IMR-90 (cell line): ENCODE results near the gene RND1. TPM values are rescaled to one million over a fixed set of nuclear protein-coding genes. Genes with fewer than 3 reads are reported as not detected.

Source experiments
- ATAC-seq: fragments of 200-7000 bp; cut with Tn5 transposase; 2 replicates; pipeline ENCODE4 v1.9.1; 2020; ENCODE audit warnings: low read depth, mild to moderate bottlenecking, moderate library complexity
- BruUV-seq: library from RNA; stranded (reverse); fragments of 400-500 nt; replicated peaks from 2 replicates; lab custom pipeline; 2021; lab: Mats Ljungman, UMichigan
- CTCF ChIA-PET: fragments of 300-600 bp; formaldehyde crosslinking; extraction: SDS; loops from one replicate; lab custom pipeline; 2021; ENCODE audit warnings: antibody characterized with exemption; lab: Yijun Ruan, JAX
- POLR2A ChIA-PET: fragments of 300-600 bp; sonication (Branson Sonifier 250); formaldehyde crosslinking; loops from one replicate; lab custom pipeline; 2022; ENCODE audit warnings: antibody characterized with exemption; ENCODE audit not compliant: unreplicated experiment; lab: Charles Lee
- DNase-seq: peaks from one replicate; pipeline ENCODE4 v3.0.0; 2013
- H2AFZ ChIP-seq: replicated peaks from 2 replicates; pipeline ENCODE3; 2013; ENCODE audit warnings: low read length, mild to moderate bottlenecking; ENCODE audit not compliant: poor library complexity
- H2AK5ac ChIP-seq: 2 replicates; pipeline ENCODE4 v1.6.1; 2013; ENCODE audit warnings: low read depth, low read length, inconsistent platforms
- H2AK9ac ChIP-seq: replicated peaks from 2 replicates; pipeline ENCODE3; 2013; ENCODE audit warnings: mild to moderate bottlenecking, low read depth, low read length, moderate library complexity; ENCODE audit not compliant: poor library complexity
- H2BK120ac ChIP-seq: 2 replicates; pipeline ENCODE4 v1.6.1; 2013; ENCODE audit warnings: low read depth, low read length, inconsistent platforms
- H2BK15ac ChIP-seq: 3 replicates; pipeline ENCODE4 v1.6.1; 2013; ENCODE audit warnings: low read depth, low read length, inconsistent platforms
- H2BK20ac ChIP-seq: 2 replicates; pipeline ENCODE4 v1.6.1; 2013; ENCODE audit warnings: low read depth, mild to moderate bottlenecking, inconsistent platforms, low read length, moderate library complexity
- H2BK5ac ChIP-seq: 2 replicates; pipeline ENCODE4 v1.6.1; 2013; ENCODE audit warnings: mild to moderate bottlenecking, low read depth, low read length, inconsistent platforms; ENCODE audit not compliant: poor library complexity, severe bottlenecking
- H3K14ac ChIP-seq: replicated peaks from 2 replicates; pipeline ENCODE4 v1.6.1; 2013; ENCODE audit warnings: low read depth, low read length, inconsistent platforms
- H3K18ac ChIP-seq: 2 replicates; pipeline ENCODE4 v1.6.1; 2013; ENCODE audit warnings: low read depth, low read length, control low read depth
- H3K23ac ChIP-seq: 2 replicates; pipeline ENCODE4 v1.6.1; 2013; ENCODE audit warnings: low read depth, low read length, inconsistent platforms
- H3K27ac ChIP-seq: 2 replicates; pipeline ENCODE4 v1.5.1; 2013; ENCODE audit warnings: mild to moderate bottlenecking, control low read depth, low read length; ENCODE audit not compliant: insufficient read depth
- H3K27me3 ChIP-seq: 2 replicates; pipeline ENCODE4 v1.6.1; 2013; ENCODE audit warnings: low read length; ENCODE audit not compliant: control insufficient read depth, insufficient read depth
- H3K36me3 ChIP-seq: 2 replicates; pipeline ENCODE4 v1.6.1; 2013; ENCODE audit warnings: low read length, mixed read lengths; ENCODE audit not compliant: control insufficient read depth, insufficient read depth
- H3K4ac ChIP-seq: 2 replicates; pipeline ENCODE4 v1.6.1; 2013; ENCODE audit warnings: low read depth, low read length, inconsistent platforms
- H3K4me1 ChIP-seq: 2 replicates; pipeline ENCODE4 v1.6.1; 2013; ENCODE audit warnings: low read length, mixed read lengths; ENCODE audit not compliant: control insufficient read depth, insufficient read depth
- H3K4me2 ChIP-seq: 2 replicates; pipeline ENCODE4 v1.6.1; 2013; ENCODE audit warnings: low read depth, mild to moderate bottlenecking, control low read depth, low read length, moderate library complexity
- H3K4me3 ChIP-seq: 2 replicates; pipeline ENCODE4 v1.5.1; 2013; ENCODE audit warnings: low read depth, mild to moderate bottlenecking, control low read depth, low read length, moderate library complexity; ENCODE audit not compliant: insufficient read depth
- H3K56ac ChIP-seq: 2 replicates; pipeline ENCODE4 v1.6.1; 2013; ENCODE audit warnings: low read length, inconsistent platforms; ENCODE audit not compliant: insufficient read depth; ENCODE audit errors: extremely low read depth
- H3K79me1 ChIP-seq, 2 experiments: 2 replicates each; pipeline ENCODE4 v1.6.1; 2013; ENCODE audit warnings: low read length in 2 of 2, inconsistent platforms in 1 of 2, low read depth in 1 of 2
- H3K9ac ChIP-seq: 2 replicates; pipeline ENCODE4 v1.6.1; 2013; ENCODE audit warnings: low read depth, low read length, control low read depth
- H3K9me1 ChIP-seq: 2 replicates; pipeline ENCODE4 v1.6.1; 2013; ENCODE audit warnings: low read length, inconsistent platforms; ENCODE audit not compliant: insufficient read depth
- H3K9me3 ChIP-seq: 2 replicates; pipeline ENCODE4 v1.6.1; 2013; ENCODE audit warnings: low read length; ENCODE audit not compliant: control insufficient read depth, insufficient read depth
- H4K20me1 ChIP-seq: 2 replicates; pipeline ENCODE4 v1.6.1; 2013; ENCODE audit warnings: low read length, inconsistent platforms; ENCODE audit not compliant: insufficient read depth
- H4K5ac ChIP-seq: 2 replicates; pipeline ENCODE4 v1.6.1; 2013; ENCODE audit warnings: mild to moderate bottlenecking, low read depth, low read length, control low read depth
- H4K8ac ChIP-seq, 2 experiments: 2 replicates each; pipeline ENCODE4 v1.6.1; 2013; ENCODE audit warnings: low read depth in 2 of 2, low read length in 2 of 2, control low read depth in 1 of 2, inconsistent platforms in 1 of 2
- H4K91ac ChIP-seq: 2 replicates; pipeline ENCODE4 v1.6.1; 2013; ENCODE audit warnings: low read depth, low read length, inconsistent platforms; ENCODE audit not compliant: insufficient read depth
- BHLHE40 ChIP-seq: fragments of 150-350 bp; IDR thresholded peaks from 2 replicates; pipeline ENCODE4 v1.6.1; 2016; ENCODE audit warnings: mild to moderate bottlenecking, low read depth, low read length
- CEBPB ChIP-seq: IDR thresholded peaks from 2 replicates; pipeline ENCODE4 v1.6.1; 2012; ENCODE audit warnings: low read depth, low read length, improper control_type of control experiment
- CHD1 ChIP-seq: IDR thresholded peaks from 2 replicates; pipeline ENCODE4 v1.6.1; 2012; ENCODE audit warnings: low read depth, low read length, improper control_type of control experiment
- CTCF ChIP-seq: conservative IDR thresholded peaks from 2 replicates; pipeline ENCODE4 v1.5.1; 2012; ENCODE audit warnings: mild to moderate bottlenecking, low read depth, low read length, improper control_type of control experiment
- ELK1 ChIP-seq: fragments of 150-350 bp; IDR thresholded peaks from 2 replicates; pipeline ENCODE4 v1.6.1; 2016; ENCODE audit warnings: low read depth, mild to moderate bottlenecking, low read length, moderate library complexity, borderline replicate concordance
- FOS ChIP-seq: fragments of 150-350 bp; IDR thresholded peaks from 2 replicates; pipeline ENCODE4 v1.6.1; 2016; ENCODE audit warnings: low read depth, low read length
- MAFK ChIP-seq: IDR thresholded peaks from 2 replicates; pipeline ENCODE4 v1.6.1; 2012; ENCODE audit warnings: low read depth, low read length, improper control_type of control experiment
- MAZ ChIP-seq: IDR thresholded peaks from 2 replicates; pipeline ENCODE4 v1.6.1; 2012; ENCODE audit warnings: low read depth, mild to moderate bottlenecking, low read length, improper control_type of control experiment, moderate library complexity, borderline replicate concordance
- MXI1 ChIP-seq: IDR thresholded peaks from 2 replicates; pipeline ENCODE4 v1.6.1; 2012; ENCODE audit warnings: low read depth, mild to moderate bottlenecking, low read length, moderate library complexity, borderline replicate concordance
- NFE2L2 ChIP-seq: fragments of 150-350 bp; IDR thresholded peaks from 2 replicates; pipeline ENCODE4 v1.6.1; 2016; ENCODE audit warnings: low read depth, mild to moderate bottlenecking, low read length
- POLR2A ChIP-seq: IDR thresholded peaks from 2 replicates; pipeline ENCODE4 v1.6.1; 2012; ENCODE audit warnings: mild to moderate bottlenecking, low read depth, low read length
- RAD21 ChIP-seq: IDR thresholded peaks from 2 replicates; pipeline ENCODE4 v1.6.1; 2012; ENCODE audit warnings: low read length, improper control_type of control experiment
- RCOR1 ChIP-seq: IDR thresholded peaks from 2 replicates; pipeline ENCODE4 v1.6.1; 2012; ENCODE audit warnings: mild to moderate bottlenecking, low read length, improper control_type of control experiment; ENCODE audit not compliant: insufficient replicate concordance
- RFX5 ChIP-seq: IDR thresholded peaks from 2 replicates; pipeline ENCODE4 v1.8.0; 2012; ENCODE audit warnings: low read depth, mild to moderate bottlenecking, low read length, moderate library complexity
- SMC3 ChIP-seq: fragments of 150-350 bp; IDR thresholded peaks from 2 replicates; pipeline ENCODE4 v1.6.1; 2016; ENCODE audit warnings: low read depth, mild to moderate bottlenecking, antibody characterized with exemption, low read length, moderate library complexity
- USF2 ChIP-seq: fragments of 150-350 bp; IDR thresholded peaks from 2 replicates; pipeline ENCODE4 v1.6.1; 2017; ENCODE audit warnings: mild to moderate bottlenecking, antibody characterized with exemption, low read length, low read depth
- WGBS, 2 experiments: methylation state at CpG; one replicate each; pipeline versions ENCODE4 v1.1.5 to v1.1.7; 2013; ENCODE audit warnings: missing lambda C conversion rate in 2 of 2; ENCODE audit not compliant: insufficient read length in 1 of 2; ENCODE audit errors: extremely low coverage in 2 of 2; 5-methylcytosine and 5-hydroxymethylcytosine counted together
- dilution Hi-C: fragments of 300-500 bp; cut with HindIII; formaldehyde crosslinking; loops from one replicate; pipeline ENCODE4 v1.14.3; 2018; ENCODE audit warnings: low sequenced_read_pairs; ENCODE audit not compliant: unreplicated experiment
- in situ Hi-C: fragments of 300-500 bp; cut with MboI; formaldehyde crosslinking; loops from 3 replicates; pipeline ENCODE4 v1.14.3; 2019; ENCODE audit warnings: low sequenced_read_pairs, inconsistent platforms, mixed read lengths
- intact Hi-C: fragments of 100-400 bp; cut with micrococcal nuclease; formaldehyde crosslinking; loops from 2 replicates; pipeline ENCODE4 v1.10.0; 2022
- polyA plus RNA-seq, 3 experiments: library from polyadenylated mRNA; depleted of rRNA; stranded (reverse); fragments of >200 nt; gene quantifications; 2 replicates each; pipeline ENCODE4 v1.2.3, GENCODE V29; 2012; ENCODE audit warnings: low replicate concordance in 1 of 3
- total RNA-seq: library from RNA; depleted of rRNA; stranded (reverse); fragments of >200 nt; gene quantifications from 2 replicates; pipeline ENCODE4 v1.2.3, GENCODE V29; 2012

The RND1 gene
- total and polyA plus RNA-seq, 2 of the 4 experiments (the other 2 are of a cell fraction) = under 0.01 to 0.21 TPM

GRCh38 chr12:48859607-48860006, 6.1 kb downstream of the RND1 start:
- WGBS, 2 experiments = no CpG with 5 or more reads among the region's 5 CpGs
- Histone ChIP-seq H4K91ac (no peak overlapping the region), H3K4me3 (no peak overlapping the region), H3K9me3 (no peaks in the 10 kb centered on the region), H2AFZ (no peak overlapping the region), H2BK15ac (no peak overlapping the region), H2BK5ac (no peak overlapping the region), H4K20me1 (no peaks in the 10 kb centered on the region; the same call in 1 of the 2 replicates), H3K4me2 (no peak overlapping the region), H2BK120ac (no peak overlapping the region), H3K56ac (no peak overlapping the region), H3K9ac (no peak overlapping the region), H3K79me1 (no peaks in the 10 kb centered on the region), H3K4me1 (no peaks in the 10 kb centered on the region), H3K18ac (no peak overlapping the region), H3K9me1 (0 out of 2 replicates have a peak, but pooled peaks cover 5% of the 10 kb centered on the region), H4K5ac (no peak overlapping the region), H2AK5ac (no peak overlapping the region), H2AK9ac (no peak overlapping the region), H2BK20ac (no peak overlapping the region), H3K27ac (no peak overlapping the region), H3K23ac (no peak overlapping the region), H4K8ac (no peak overlapping the region), H3K27me3 (peaks cover 50% of the 10 kb centered on the region), H3K4ac (no peak overlapping the region), H3K36me3 (no peaks in the 10 kb centered on the region), H3K14ac (no peak overlapping the region)
- ATAC-seq = no peak
- in situ Hi-C loops (no loop called here), dilution Hi-C loops (no loop called here), intact Hi-C loops (no loop called here)
- TF ChIP-seq RFX5 (no peak), POLR2A (no peak), CEBPB (no peak), NFE2L2 (no peak), RAD21 (no peak), USF2 (no peak), MAZ (no peak), RCOR1 (no peak), FOS (no peak), SMC3 (no peak), CTCF (no peak), MXI1 (no peak), MAFK (no peak), ELK1 (no peak), BHLHE40 (no peak), CHD1 (no peak)
- no peak for DNase-seq
- ChIA-PET POLR2A (no interaction called here), CTCF (no interaction called here)
- BruUV-seq = no TSS peak
